OCI-LY1 (cell line): ENCODE results near the gene CPAMD8.

Experiments
- H2AFZ ChIP-seq: fragments of 200-600 bp; sonication (generic), shearing (Covaris generic); 2 replicates; pipeline ENCODE4 v1.6.0; 2014; ENCODE audit warnings: antibody characterized with exemption, mild to moderate bottlenecking, low read length
- H3F3A ChIP-seq: fragments of 200-600 bp; sonication (generic), shearing (Covaris generic); 2 replicates; pipeline ENCODE4 v1.6.0; 2014; ENCODE audit warnings: mild to moderate bottlenecking, antibody characterized with exemption, low read length, moderate library complexity; ENCODE audit not compliant: insufficient read depth
- H3K27ac ChIP-seq: fragments of 200-600 bp; sonication (generic); 2 replicates; pipeline ENCODE4 v1.5.1; 2014; ENCODE audit warnings: low read length, mixed run types, mild to moderate bottlenecking, low read depth; ENCODE audit not compliant: poor library complexity, severe bottlenecking
- H3K27me3 ChIP-seq: fragments of 200-600 bp; sonication (generic); 2 replicates; pipeline ENCODE4 v1.6.0; 2014; ENCODE audit warnings: antibody characterized with exemption, mild to moderate bottlenecking, low read length, moderate library complexity; ENCODE audit not compliant: insufficient read depth
- H3K36me3 ChIP-seq: fragments of 200-600 bp; sonication (generic); 2 replicates; pipeline ENCODE4 v1.6.1; 2014; ENCODE audit warnings: mild to moderate bottlenecking, antibody characterized with exemption, low read length, moderate library complexity, mixed read lengths; ENCODE audit not compliant: insufficient read depth
- H3K4me1 ChIP-seq: fragments of 200-600 bp; sonication (generic); 2 replicates; pipeline ENCODE4 v1.5.1; 2014; ENCODE audit warnings: mild to moderate bottlenecking, low read length, moderate library complexity; ENCODE audit not compliant: insufficient read depth, severe bottlenecking
- H3K4me2 ChIP-seq: fragments of 200-600 bp; sonication (generic), shearing (Covaris generic); 2 replicates; pipeline ENCODE4 v1.6.1; 2014; ENCODE audit warnings: low read length
- H3K4me3 ChIP-seq: fragments of 200-600 bp; sonication (generic); 2 replicates; pipeline ENCODE4 v1.5.1; 2014; ENCODE audit warnings: low read length, low read depth, mild to moderate bottlenecking, mixed read lengths; ENCODE audit not compliant: poor library complexity, severe bottlenecking
- H3K79me2 ChIP-seq: fragments of 200-600 bp; shearing (Covaris generic); 2 replicates; pipeline ENCODE4 v1.6.1; 2016; ENCODE audit warnings: mixed run types, low read length, mixed read lengths; ENCODE audit not compliant: insufficient read depth
- H3K9ac ChIP-seq: fragments of 200-600 bp; sonication (generic), shearing (Covaris generic); 2 replicates; pipeline ENCODE4 v1.6.1; 2014; ENCODE audit warnings: mild to moderate bottlenecking, low read length, mixed read lengths
- H3K9me2 ChIP-seq: fragments of 200-600 bp; sonication (generic), shearing (Covaris generic); 2 replicates; pipeline ENCODE4 v1.6.1; 2014; ENCODE audit warnings: low read depth, mild to moderate bottlenecking, low read length, mixed read lengths
- H3K9me3 ChIP-seq: fragments of 200-600 bp; shearing (Covaris generic); 2 replicates; pipeline ENCODE4 v1.6.1; 2014; ENCODE audit warnings: low read length, mixed read lengths
- H4K20me1 ChIP-seq: fragments of 200-600 bp; sonication (generic), shearing (Covaris generic); 2 replicates; pipeline ENCODE4 v1.6.0; 2016; ENCODE audit warnings: mild to moderate bottlenecking, low read length; ENCODE audit not compliant: insufficient read depth
- EZH2 ChIP-seq: fragments of 200-600 bp; sonication (generic), shearing (Covaris generic); IDR thresholded peaks from 2 replicates; pipeline ENCODE4 v1.8.0; 2017; ENCODE audit warnings: borderline replicate concordance, mixed run types, mild to moderate bottlenecking, antibody characterized with exemption, low read length, moderate library complexity, mixed read lengths
- TF ChIP-seq, protein P1 (sequence below): fragments of 200-600 bp; sonication (generic), shearing (Covaris generic); IDR thresholded peaks from 2 replicates; pipeline ENCODE4 v1.5.1; 2017; ENCODE audit warnings: mild to moderate bottlenecking, antibody characterized with exemption, low read length, moderate library complexity, mixed read lengths

CPAMD8 gene

DNA sequence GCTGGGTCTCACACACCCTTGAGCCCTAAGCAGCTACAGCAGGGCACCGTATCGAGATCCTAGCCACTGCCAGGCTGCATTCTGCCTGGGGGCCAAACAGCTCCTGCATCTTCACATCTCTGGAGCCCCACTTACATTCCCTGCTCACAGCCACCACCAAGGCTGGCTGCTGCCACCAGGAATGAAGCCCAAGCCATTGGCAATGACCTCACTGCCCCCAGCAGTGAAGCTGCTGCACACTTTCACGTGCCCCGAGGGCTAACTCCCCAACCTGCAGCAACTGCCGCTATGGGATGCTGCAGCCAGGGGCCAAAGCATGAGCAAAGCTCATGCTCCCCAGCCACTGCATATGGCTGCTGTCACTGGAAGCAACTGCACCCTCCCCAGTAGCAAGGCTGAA lies 95.9 kb downstream of the CPAMD8 start:
- Histone ChIP-seq H3K4me3 (no peak overlapping the region), H3K4me2 (no peak overlapping the region), H3K9ac (no peak overlapping the region), H3K4me1 (no peaks in the 10 kb centered on the region), H3K27me3 (peaks cover 5% of the 10 kb centered on the region; the same call in 1 of the 2 replicates), H3K9me2 (no peaks in the 10 kb centered on the region), H3K9me3 (peaks cover 10% of the 10 kb centered on the region), H2AFZ (no peak overlapping the region), H3K36me3 (no peaks in the 10 kb centered on the region), H3K27ac (no peak overlapping the region), H4K20me1 (no peaks in the 10 kb centered on the region), H3K79me2 (no peaks in the 10 kb centered on the region), H3F3A (no peaks in the 10 kb centered on the region)
- TF ChIP-seq EZH2: no peak
- TF ChIP-seq, protein P1, sequence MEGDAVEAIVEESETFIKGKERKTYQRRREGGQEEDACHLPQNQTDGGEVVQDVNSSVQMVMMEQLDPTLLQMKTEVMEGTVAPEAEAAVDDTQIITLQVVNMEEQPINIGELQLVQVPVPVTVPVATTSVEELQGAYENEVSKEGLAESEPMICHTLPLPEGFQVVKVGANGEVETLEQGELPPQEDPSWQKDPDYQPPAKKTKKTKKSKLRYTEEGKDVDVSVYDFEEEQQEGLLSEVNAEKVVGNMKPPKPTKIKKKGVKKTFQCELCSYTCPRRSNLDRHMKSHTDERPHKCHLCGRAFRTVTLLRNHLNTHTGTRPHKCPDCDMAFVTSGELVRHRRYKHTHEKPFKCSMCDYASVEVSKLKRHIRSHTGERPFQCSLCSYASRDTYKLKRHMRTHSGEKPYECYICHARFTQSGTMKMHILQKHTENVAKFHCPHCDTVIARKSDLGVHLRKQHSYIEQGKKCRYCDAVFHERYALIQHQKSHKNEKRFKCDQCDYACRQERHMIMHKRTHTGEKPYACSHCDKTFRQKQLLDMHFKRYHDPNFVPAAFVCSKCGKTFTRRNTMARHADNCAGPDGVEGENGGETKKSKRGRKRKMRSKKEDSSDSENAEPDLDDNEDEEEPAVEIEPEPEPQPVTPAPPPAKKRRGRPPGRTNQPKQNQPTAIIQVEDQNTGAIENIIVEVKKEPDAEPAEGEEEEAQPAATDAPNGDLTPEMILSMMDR: no peak

DNA sequence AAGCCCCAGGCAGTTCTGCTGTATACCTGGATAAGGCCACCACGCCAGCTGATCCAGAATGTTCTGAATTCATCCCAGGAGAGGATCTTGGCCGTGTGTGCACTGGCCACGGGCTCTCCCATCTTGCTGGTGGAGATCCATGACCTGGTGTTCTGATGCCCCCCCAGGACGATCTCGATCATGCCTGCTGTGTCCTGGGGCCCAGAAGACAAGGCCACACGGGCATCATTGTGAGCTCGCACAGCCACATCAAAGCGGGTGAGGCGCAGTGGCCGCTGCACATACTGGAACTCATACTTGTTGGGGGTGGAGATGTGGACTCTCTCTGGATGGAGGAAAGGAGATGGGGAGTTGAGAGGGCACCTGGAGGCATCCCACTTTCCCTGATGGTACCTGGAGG lies 97.7 kb downstream of the CPAMD8 start:
- H3F3A ChIP-seq: no peaks in the 10 kb centered on the region
- TF ChIP-seq, protein P1: no peak
- no peak for TF ChIP-seq EZH2
- no peaks in the 10 kb centered on the region for H4K20me1 ChIP-seq
- H3K4me3 ChIP-seq: no peak overlapping the region
- H3K79me2 ChIP-seq: no peaks in the 10 kb centered on the region
- H3K4me1 ChIP-seq: no peaks in the 10 kb centered on the region
- H3K27ac ChIP-seq: no peak overlapping the region
- H3K9ac ChIP-seq: no peak overlapping the region
- no peak overlapping the region for H3K4me2 ChIP-seq
- no peaks in the 10 kb centered on the region for H3K36me3 ChIP-seq
- H3K9me3 ChIP-seq: peaks cover 7% of the 10 kb centered on the region
- H2AFZ ChIP-seq: no peak overlapping the region
- H3K27me3 ChIP-seq: peaks cover 5% of the 10 kb centered on the region; the same call in 1 of the 2 replicates
- no peaks in the 10 kb centered on the region for H3K9me2 ChIP-seq

DNA sequence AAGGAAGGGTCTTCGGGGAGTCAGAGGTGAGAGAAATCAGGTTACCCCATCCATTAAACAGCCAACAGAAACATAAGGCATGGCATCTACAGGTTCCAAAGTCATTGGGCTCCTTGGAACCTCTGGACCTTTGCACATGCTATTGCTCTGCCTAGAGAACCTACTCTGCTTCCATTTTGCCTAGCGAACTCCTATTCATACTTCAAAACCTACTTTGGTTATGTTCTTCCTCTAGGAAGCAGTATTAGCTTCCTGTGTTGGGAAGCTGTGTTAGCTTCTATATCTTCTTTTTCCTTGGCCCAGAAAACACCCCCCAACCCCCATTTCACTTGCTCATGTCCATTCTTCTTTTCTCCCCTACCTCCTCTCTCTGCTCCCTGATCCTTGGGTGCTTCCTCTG lies 98.3 kb downstream of the CPAMD8 start:
- H3K4me2 ChIP-seq: no peak overlapping the region
- H4K20me1 ChIP-seq: no peaks in the 10 kb centered on the region
- H3K4me1 ChIP-seq: no peaks in the 10 kb centered on the region
- no peaks in the 10 kb centered on the region for H3F3A ChIP-seq
- H3K79me2 ChIP-seq: no peaks in the 10 kb centered on the region
- no peak overlapping the region for H3K9ac ChIP-seq
- no peak overlapping the region for H3K27ac ChIP-seq
- H3K4me3 ChIP-seq: no peak overlapping the region
- no peaks in the 10 kb centered on the region for H3K9me2 ChIP-seq
- peaks cover 1% of the 10 kb centered on the region; the same call in 1 of the 2 replicates for H3K9me3 ChIP-seq
- H3K36me3 ChIP-seq: no peaks in the 10 kb centered on the region
- no peak overlapping the region for H2AFZ ChIP-seq
- TF ChIP-seq EZH2: no peak
- TF ChIP-seq, protein P1: no peak
- H3K27me3 ChIP-seq: peaks cover 5% of the 10 kb centered on the region; the same call in 1 of the 2 replicates
